HEK293T (cell line): ENCODE measurements around the gene MCRIP2.

Experiments
- CTCF ChIA-PET: fragments of 350-600 bp; formaldehyde crosslinking; extraction: SDS; loops from one replicate; lab custom pipeline; 2021; ENCODE audit warnings: antibody characterized with exemption, inconsistent platforms; lab: Yijun Ruan, JAX
- POLR2A ChIA-PET: fragments of 350-600 bp; formaldehyde crosslinking; extraction: SDS; loops from one replicate; lab custom pipeline; 2020; ENCODE audit warnings: antibody characterized with exemption, inconsistent platforms; lab: Yijun Ruan, JAX
- DNase-seq: peaks from one replicate; pipeline ENCODE4 v3.0.0; 2012; ENCODE audit warnings: mixed read lengths; ENCODE audit errors: extremely low spot score
- ARNT ChIP-seq: fragments of 450-650 bp; IDR thresholded peaks from 2 replicates; pipeline ENCODE4 v1.6.1; 2017; ENCODE audit warnings: mild to moderate bottlenecking
- BHLHE40 ChIP-seq: fragments of 450-650 bp; IDR thresholded peaks from 2 replicates; pipeline ENCODE4 v1.6.1; 2016; ENCODE audit warnings: mild to moderate bottlenecking, moderate library complexity, borderline replicate concordance
- CTBP1 ChIP-seq: fragments of 450-650 bp; IDR thresholded peaks from 2 replicates; pipeline ENCODE4 v1.6.1; 2016; ENCODE audit warnings: borderline replicate concordance
- ELF4 ChIP-seq: fragments of 450-650 bp; IDR thresholded peaks from 2 replicates; pipeline ENCODE4 v1.6.1; 2017; ENCODE audit warnings: antibody characterized with exemption
- FOXA1 ChIP-seq: fragments of 450-650 bp; IDR thresholded peaks from 2 replicates; pipeline ENCODE4 v1.6.1; 2016; ENCODE audit warnings: mild to moderate bottlenecking
- FOXK2 ChIP-seq: fragments of 450-650 bp; IDR thresholded peaks from 2 replicates; pipeline ENCODE4 v1.6.1; 2016; ENCODE audit warnings: mild to moderate bottlenecking
- FOXM1 ChIP-seq: fragments of 450-650 bp; IDR thresholded peaks from 2 replicates; pipeline ENCODE4 v1.6.1; 2017; ENCODE audit warnings: mild to moderate bottlenecking, borderline replicate concordance
- HDGF ChIP-seq: fragments of 450-650 bp; IDR thresholded peaks from 2 replicates; pipeline ENCODE4 v1.6.1; 2017; ENCODE audit warnings: antibody characterized with exemption, borderline replicate concordance
- L3MBTL2 ChIP-seq: fragments of 450-650 bp; conservative IDR thresholded peaks from 2 replicates; pipeline ENCODE4 v1.6.1; 2016; ENCODE audit warnings: mild to moderate bottlenecking
- LEF1 ChIP-seq: fragments of 450-650 bp; IDR thresholded peaks from 2 replicates; pipeline ENCODE4 v1.6.1; 2017; ENCODE audit warnings: mild to moderate bottlenecking, borderline replicate concordance
- NFRKB ChIP-seq: fragments of 450-650 bp; IDR thresholded peaks from 2 replicates; pipeline ENCODE4 v1.6.1; 2016; ENCODE audit warnings: mild to moderate bottlenecking, moderate library complexity
- SP1 ChIP-seq: fragments of 450-650 bp; IDR thresholded peaks from 2 replicates; pipeline ENCODE4 v1.6.1; 2017
- SUZ12 ChIP-seq: fragments of 450-650 bp; IDR thresholded peaks from 2 replicates; pipeline ENCODE4 v1.6.1; 2016; ENCODE audit warnings: mild to moderate bottlenecking
- TARDBP ChIP-seq: fragments of 450-650 bp; IDR thresholded peaks from 2 replicates; pipeline ENCODE4 v1.6.1; 2016
- ZNF384 ChIP-seq: fragments of 450-650 bp; IDR thresholded peaks from 2 replicates; pipeline ENCODE4 v1.6.1; 2016
- TF ChIP-seq, protein P1 (sequence below): fragments of 450-650 bp; IDR thresholded peaks from 2 replicates; pipeline ENCODE4 v1.6.1; 2016

Gene MCRIP2

DNA sequence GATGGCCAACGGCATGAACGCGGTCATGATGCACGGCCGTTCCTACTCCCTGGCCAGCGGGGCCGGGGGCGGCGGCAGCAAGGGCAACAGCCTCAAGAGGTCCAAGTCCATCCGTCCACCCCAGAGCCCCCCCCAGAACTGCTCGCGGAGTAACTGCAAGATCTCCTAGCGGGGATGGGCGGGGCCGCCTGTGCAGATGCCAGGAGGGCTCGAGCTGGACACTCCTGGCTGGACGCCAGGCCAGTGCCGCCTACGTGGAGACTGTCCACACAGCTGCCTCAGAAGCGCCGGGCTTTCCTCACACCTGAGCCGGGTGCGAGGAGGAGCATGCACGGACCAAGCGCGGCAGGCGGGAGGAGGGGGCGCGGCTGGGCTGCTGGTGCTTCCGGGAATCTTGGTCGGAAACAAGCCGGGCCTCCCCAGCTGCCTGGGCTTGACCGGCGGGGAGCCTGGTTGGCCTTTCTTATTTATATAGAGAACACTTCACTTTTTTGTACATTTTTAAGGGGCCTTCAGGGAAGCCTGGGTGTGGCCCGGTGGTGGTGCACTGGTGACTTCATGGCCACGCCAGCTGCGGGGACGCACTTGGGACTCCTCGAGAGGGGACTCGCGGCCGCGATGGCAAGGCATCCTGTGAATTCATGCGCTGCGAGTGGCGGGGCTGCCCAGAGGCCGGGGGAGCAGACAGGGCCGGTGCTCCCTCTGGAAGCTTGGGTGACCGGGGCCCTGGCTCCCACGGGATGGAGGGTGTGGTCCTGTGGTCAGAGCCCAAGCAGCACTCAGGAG is 14.0 kb upstream of the MCRIP2 start:
- no peak for DNase-seq
- ChIA-PET CTCF (no interaction called here), POLR2A (no interaction called here)
- TF ChIP-seq LEF1: no peak
- no peak for TF ChIP-seq FOXK2
- TF ChIP-seq ELF4: no peak
- TF ChIP-seq TARDBP: no peak
- TF ChIP-seq CTBP1: no peak
- TF ChIP-seq, protein P1, sequence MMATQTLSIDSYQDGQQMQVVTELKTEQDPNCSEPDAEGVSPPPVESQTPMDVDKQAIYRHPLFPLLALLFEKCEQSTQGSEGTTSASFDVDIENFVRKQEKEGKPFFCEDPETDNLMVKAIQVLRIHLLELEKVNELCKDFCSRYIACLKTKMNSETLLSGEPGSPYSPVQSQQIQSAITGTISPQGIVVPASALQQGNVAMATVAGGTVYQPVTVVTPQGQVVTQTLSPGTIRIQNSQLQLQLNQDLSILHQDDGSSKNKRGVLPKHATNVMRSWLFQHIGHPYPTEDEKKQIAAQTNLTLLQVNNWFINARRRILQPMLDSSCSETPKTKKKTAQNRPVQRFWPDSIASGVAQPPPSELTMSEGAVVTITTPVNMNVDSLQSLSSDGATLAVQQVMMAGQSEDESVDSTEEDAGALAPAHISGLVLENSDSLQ: no peak
- no peak for TF ChIP-seq L3MBTL2
- TF ChIP-seq BHLHE40: no peak
- TF ChIP-seq HDGF: no peak
- TF ChIP-seq ARNT: no peak
- no peak for TF ChIP-seq FOXA1
- TF ChIP-seq SUZ12: no peak
- TF ChIP-seq ZNF384: no peak
- TF ChIP-seq SP1: no peak
- TF ChIP-seq FOXM1: no peak
- TF ChIP-seq NFRKB: no peak

DNA sequence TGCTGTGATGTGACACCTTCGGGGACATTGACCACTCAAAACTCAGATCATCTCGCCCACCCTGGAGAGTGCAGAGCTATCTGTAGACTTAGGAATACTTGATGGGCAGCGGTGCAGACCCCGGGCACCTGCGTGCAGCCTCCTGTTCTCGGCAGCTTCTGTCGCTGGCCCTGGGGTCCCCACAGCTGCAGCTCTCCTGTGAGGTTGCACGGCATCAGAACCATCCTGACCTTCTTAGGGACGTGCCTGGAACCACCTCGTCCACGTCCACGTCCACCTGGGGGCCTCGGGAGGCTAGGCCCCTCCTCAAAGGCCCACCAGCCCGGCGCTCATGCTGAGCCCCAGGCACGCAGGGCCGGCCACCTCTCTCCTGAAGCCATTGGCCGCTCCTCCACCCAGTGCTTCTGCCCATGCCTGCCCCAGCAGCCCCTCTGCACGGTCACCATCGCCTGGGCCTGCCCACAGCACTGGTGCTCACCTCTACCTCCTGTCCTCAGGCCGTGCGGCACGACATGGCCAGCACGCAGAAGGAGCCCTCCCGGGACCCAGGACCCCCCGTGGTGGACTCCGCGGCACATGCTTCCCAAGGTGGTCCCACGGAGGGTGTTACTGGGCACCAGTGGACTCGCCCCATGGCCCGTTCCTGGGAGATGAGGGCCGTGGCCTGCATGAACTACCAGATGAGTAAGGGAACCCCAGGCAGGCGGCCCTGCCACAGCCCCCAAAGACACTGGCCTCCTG is 13.1 kb upstream of the MCRIP2 start:
- CTCF ChIA-PET: no interaction called here
- no peak for DNase-seq
- POLR2A ChIA-PET: no interaction called here
- TF ChIP-seq FOXK2 (no peak), CTBP1 (no peak), NFRKB (no peak), TARDBP (no peak), BHLHE40 (no peak), ARNT (no peak), ZNF384 (no peak), SUZ12 (no peak), ELF4 (no peak), SP1 (no peak), FOXM1 (no peak), LEF1 (no peak), HDGF (no peak), L3MBTL2 (no peak), FOXA1 (no peak)
- TF ChIP-seq, protein P1: no peak

DNA sequence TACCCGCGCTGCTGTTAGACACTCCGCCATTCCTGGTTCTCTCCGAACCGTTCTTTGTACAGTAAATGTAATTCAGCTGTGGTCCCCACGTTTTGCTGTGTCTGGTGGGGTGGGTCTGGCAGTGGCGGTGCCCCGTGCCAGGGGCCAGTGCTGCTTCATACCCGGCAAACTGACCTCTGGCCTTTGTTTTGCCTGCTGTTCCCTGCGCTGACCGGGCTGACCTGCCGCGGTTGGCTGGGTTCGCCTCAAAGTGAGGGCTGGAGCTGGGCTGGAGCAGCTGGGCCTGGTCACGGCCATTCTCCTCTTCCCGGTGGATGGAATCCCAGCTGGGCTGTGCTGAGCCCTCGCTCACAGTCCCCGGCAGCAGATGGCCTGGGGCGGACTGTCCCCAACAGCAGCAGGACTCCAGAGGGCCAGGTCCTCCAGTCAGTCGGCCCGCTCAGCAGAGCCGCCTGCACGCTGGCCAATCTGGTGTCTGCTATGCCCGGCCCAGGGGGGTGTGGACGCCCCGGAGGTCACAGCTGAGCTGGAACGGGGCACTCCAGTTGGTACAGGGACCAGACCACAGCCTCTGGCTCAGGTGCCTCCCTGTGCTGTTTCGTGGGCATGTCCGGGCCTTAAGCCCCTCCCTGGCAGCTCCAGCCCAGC is 12.3 kb upstream of the MCRIP2 start:
- ChIA-PET POLR2A (no interaction called here), CTCF (no interaction called here)
- no peak for DNase-seq
- TF ChIP-seq ELF4: no peak
- TF ChIP-seq CTBP1: no peak
- no peak for TF ChIP-seq FOXK2
- TF ChIP-seq, protein P1: no peak
- no peak for TF ChIP-seq BHLHE40
- no peak for TF ChIP-seq SP1
- no peak for TF ChIP-seq FOXA1
- TF ChIP-seq SUZ12: no peak
- no peak for TF ChIP-seq NFRKB
- TF ChIP-seq ARNT: no peak
- TF ChIP-seq ZNF384: no peak

DNA sequence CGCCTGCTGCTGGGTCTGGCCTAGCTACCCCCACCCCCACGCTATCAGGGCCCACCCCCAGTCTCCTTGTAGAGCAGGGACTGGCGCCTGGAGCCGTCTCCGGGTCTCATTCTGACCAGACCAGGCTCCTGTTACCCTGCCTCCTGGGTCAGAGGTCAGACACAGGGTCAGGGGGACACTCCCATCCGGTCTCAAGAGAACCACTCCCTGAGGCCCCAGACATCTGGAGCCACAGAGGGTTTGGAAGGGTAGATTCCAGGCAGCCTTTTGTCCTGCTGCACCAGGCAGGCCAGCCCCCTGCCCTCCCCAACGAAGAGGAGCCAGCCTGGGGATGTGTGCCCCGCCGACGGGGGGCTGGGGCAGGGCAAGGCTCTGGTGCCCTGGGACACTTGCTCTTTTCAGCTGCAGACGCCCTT is 11.8 kb upstream of the MCRIP2 start:
- TF ChIP-seq NFRKB (no peak), CTBP1 (no peak), SUZ12 (no peak), ZNF384 (no peak), ARNT (no peak), LEF1 (no peak), FOXK2 (no peak), SP1 (no peak), FOXM1 (no peak), ELF4 (no peak), BHLHE40 (no peak), L3MBTL2 (no peak), HDGF (no peak), FOXA1 (no peak), TARDBP (no peak)
- TF ChIP-seq, protein P1: no peak
- no peak for DNase-seq
- CTCF ChIA-PET: no interaction called here
- POLR2A ChIA-PET: no interaction called here
